Naive B cell (primary cell): ENCODE data around the gene SDC4. TPM values are rescaled to one million over a fixed set of nuclear protein-coding genes. Genes with fewer than 3 reads are reported as not detected.

Experiments used
- ATAC-seq, 2 donors: fragments of 150-1000 bp; cut with Tn5 transposase; 2 replicates each; pipeline ENCODE4 v1.10.0; 2021; ENCODE audit warnings: low read depth in 2 of 2, mild to moderate bottlenecking in 2 of 2, moderate library complexity in 2 of 2
- DNase-seq: peaks from one replicate; pipeline ENCODE4 v3.0.0; 2022
- H3K27ac Mint-ChIP-seq, 6 donors: one replicate each; pipeline ENCODE4 v1.8.0; 2020 to 2022; ENCODE audit warnings: mild to moderate bottlenecking in 6 of 6, mixed read lengths in 6 of 6, moderate library complexity in 5 of 6, inconsistent platforms in 2 of 6
- H3K27me3 Mint-ChIP-seq, 3 donors: one replicate each; pipeline ENCODE4 v1.8.0; 2021 to 2022; ENCODE audit warnings: mixed read lengths in 3 of 3, mild to moderate bottlenecking in 1 of 3
- H3K36me3 Mint-ChIP-seq, 2 donors: one replicate each; pipeline ENCODE4 v1.8.0; 2020 to 2022; ENCODE audit warnings: mixed read lengths in 2 of 2, inconsistent platforms in 1 of 2, mild to moderate bottlenecking in 1 of 2
- H3K4me1 Mint-ChIP-seq, 3 donors: one replicate each; pipeline ENCODE4 v1.8.0; 2020 to 2022; ENCODE audit warnings: mixed read lengths in 3 of 3, inconsistent platforms in 1 of 3, mild to moderate bottlenecking in 1 of 3, moderate library complexity in 1 of 3
- H3K4me3 Mint-ChIP-seq, 8 donors: one replicate each; pipeline ENCODE4 v1.8.0; 2020 to 2022; ENCODE audit warnings: mild to moderate bottlenecking in 8 of 8, mixed read lengths in 8 of 8, moderate library complexity in 8 of 8, inconsistent platforms in 2 of 8
- H3K9me3 Mint-ChIP-seq, 7 donors: one replicate each; pipeline ENCODE4 v1.8.0; 2020 to 2022; ENCODE audit warnings: mixed read lengths in 7 of 7, mild to moderate bottlenecking in 5 of 7, inconsistent platforms in 2 of 7, moderate library complexity in 1 of 7
- polyA plus RNA-seq, 6 donors: library from polyadenylated mRNA; unstranded; fragments of 300-500 nt; fragmentation: Illumina TruSeq; gene quantifications; one replicate each; pipeline ENCODE4 v1.2.3, GENCODE V29; 2021; ENCODE audit warnings: low read depth in 6 of 6

Gene SDC4
- polyA plus RNA-seq, 6 donors from 2014 or later: not detected

- Mint-ChIP-seq H3K27me3 (peaks cover 32 to 56% (median 56%) of the 10 kb centered on the region in 3 donors), H3K9me3 (peaks cover 0 to 5% (median 3%) of the 10 kb centered on the region in 7 donors), H3K36me3 (no peaks in the 10 kb centered on the region), H3K4me1 (peaks cover 31 to 58% (median 54%) of the 10 kb centered on the region in 3 donors), H3K27ac (peak overlapping the region in 1 of 6 donors; percentile 51), H3K4me3 (peak overlapping the region in 2 of 8 donors; percentile 8 to 32)
- DNase-seq (no peak), ATAC-seq (no peak)
Observed at GRCh38 chr20:45316150-45317080, 31.8 kb downstream of the SDC4 start.

GRCh38 chr20:45315672-45316071 is 32.6 kb downstream of the SDC4 start:
- no peak for ATAC-seq
- H3K36me3 Mint-ChIP-seq: no peaks in the 10 kb centered on the region
- no peaks in the 10 kb centered on the region for H3K9me3 Mint-ChIP-seq
- H3K27ac Mint-ChIP-seq: no peak overlapping the region
- peak overlapping the region in 2 of 8 donors; percentile 6 to 28 for H3K4me3 Mint-ChIP-seq
- peaks cover 29 to 58% (median 52%) of the 10 kb centered on the region in 3 donors for H3K4me1 Mint-ChIP-seq
- DNase-seq: no peak
- peaks cover 40 to 64% (median 63%) of the 10 kb centered on the region in 3 donors for H3K27me3 Mint-ChIP-seq

- DNase-seq: no peak
- H3K27me3 Mint-ChIP-seq: peaks cover 46 to 81% (median 80%) of the 10 kb centered on the region in 3 donors
- ATAC-seq: no peak
- no peaks in the 10 kb centered on the region for H3K36me3 Mint-ChIP-seq
- no peak overlapping the region for H3K4me3 Mint-ChIP-seq
- H3K9me3 Mint-ChIP-seq: no peaks in the 10 kb centered on the region
- no peak overlapping the region for H3K27ac Mint-ChIP-seq
- peaks cover 22 to 46% (median 43%) of the 10 kb centered on the region in 3 donors for H3K4me1 Mint-ChIP-seq
Observed at GRCh38 chr20:45313943-45314342, 34.3 kb downstream of the SDC4 start.

DNA sequence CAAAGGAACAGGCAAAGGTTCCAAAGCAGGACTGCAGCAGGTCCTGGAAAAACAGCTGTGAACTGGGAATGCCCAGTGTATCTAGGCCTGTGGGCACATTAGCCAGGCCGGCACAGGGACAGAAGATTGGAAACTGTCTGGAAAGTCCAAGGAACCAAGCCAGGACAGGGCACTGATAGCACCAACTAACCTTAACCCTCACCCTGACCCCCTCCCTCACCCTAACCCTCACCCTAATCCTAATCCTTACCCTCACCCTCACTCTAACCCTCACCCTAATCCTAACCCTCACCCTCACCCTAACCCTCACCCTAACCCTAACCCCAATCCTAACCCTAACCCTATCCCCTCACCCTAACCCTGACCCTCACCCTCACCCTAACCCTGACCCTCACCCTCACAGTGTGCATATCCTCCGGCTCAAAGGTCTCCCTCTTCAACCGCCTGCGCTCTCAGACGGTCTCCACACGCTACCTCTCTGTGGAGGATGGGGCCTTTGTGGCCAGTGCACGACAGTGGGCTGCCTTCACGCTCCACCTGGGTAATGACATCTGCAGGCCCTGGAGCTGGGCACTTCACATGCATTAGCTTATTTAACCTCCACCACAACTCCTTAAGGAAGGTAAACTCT is 35.0 kb downstream of the SDC4 start:
- Mint-ChIP-seq H3K27ac (no peak overlapping the region), H3K27me3 (peaks cover 46 to 89% (median 84%) of the 10 kb centered on the region in 3 donors), H3K36me3 (no peaks in the 10 kb centered on the region), H3K9me3 (no peaks in the 10 kb centered on the region), H3K4me3 (no peak overlapping the region), H3K4me1 (peaks cover 16 to 38% (median 35%) of the 10 kb centered on the region in 3 donors)
- ATAC-seq (no peak), DNase-seq (no peak)

DNA sequence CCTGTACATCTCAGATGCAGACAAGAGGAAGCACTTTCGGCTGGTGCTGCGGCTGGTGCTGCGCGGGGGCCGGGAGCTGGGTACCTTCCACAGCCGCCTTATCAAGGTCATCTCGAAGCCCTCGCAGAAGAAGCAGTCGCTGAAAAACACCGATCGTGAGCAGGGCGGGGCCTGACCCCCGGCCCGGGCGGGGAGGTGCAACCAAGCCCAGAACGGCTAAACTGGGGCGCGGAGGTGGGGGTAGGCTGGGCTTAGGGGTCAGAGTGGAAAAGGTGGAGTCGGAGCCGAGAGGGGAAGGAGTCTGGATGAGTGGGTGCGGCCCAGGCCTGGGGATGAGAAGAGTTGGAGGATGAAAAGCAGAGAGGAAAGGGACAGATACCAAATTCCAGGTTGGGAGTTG is 36.0 kb downstream of the SDC4 start:
- ATAC-seq: no peak
- H3K36me3 Mint-ChIP-seq: no peaks in the 10 kb centered on the region
- peaks cover 18 to 29% (median 27%) of the 10 kb centered on the region in 3 donors for H3K4me1 Mint-ChIP-seq
- H3K9me3 Mint-ChIP-seq: no peaks in the 10 kb centered on the region
- peaks cover 45 to 96% (median 89%) of the 10 kb centered on the region in 3 donors for H3K27me3 Mint-ChIP-seq
- peak overlapping the region in 1 of 6 donors; percentile 89 for H3K27ac Mint-ChIP-seq
- no peak overlapping the region for H3K4me3 Mint-ChIP-seq
- no peak for DNase-seq

- H3K9me3 Mint-ChIP-seq: no peaks in the 10 kb centered on the region
- no peak overlapping the region for H3K27ac Mint-ChIP-seq
- DNase-seq (peak; percentile 58), ATAC-seq (peak; percentile 82 to 86)
- no peaks in the 10 kb centered on the region for H3K36me3 Mint-ChIP-seq
- H3K4me3 Mint-ChIP-seq: peak overlapping the region in 1 of 8 donors; percentile 16
- peaks cover 14 to 28% (median 24%) of the 10 kb centered on the region in 3 donors for H3K4me1 Mint-ChIP-seq
- H3K27me3 Mint-ChIP-seq: peaks cover 40 to 94% (median 89%) of the 10 kb centered on the region in 3 donors
Observed at GRCh38 chr20:45311589-45312211, 36.5 kb downstream of the SDC4 start.

- Mint-ChIP-seq H3K27me3 (peaks cover 44 to 84% (median 84%) of the 10 kb centered on the region in 3 donors), H3K36me3 (no peaks in the 10 kb centered on the region), H3K27ac (no peak overlapping the region), H3K4me3 (no peak overlapping the region), H3K4me1 (peaks cover 11 to 18% (median 14%) of the 10 kb centered on the region in 3 donors), H3K9me3 (no peaks in the 10 kb centered on the region)
- DNase-seq (no peak), ATAC-seq (no peak)
Observed at GRCh38 chr20:45309075-45309474, 39.1 kb downstream of the SDC4 start.

DNA sequence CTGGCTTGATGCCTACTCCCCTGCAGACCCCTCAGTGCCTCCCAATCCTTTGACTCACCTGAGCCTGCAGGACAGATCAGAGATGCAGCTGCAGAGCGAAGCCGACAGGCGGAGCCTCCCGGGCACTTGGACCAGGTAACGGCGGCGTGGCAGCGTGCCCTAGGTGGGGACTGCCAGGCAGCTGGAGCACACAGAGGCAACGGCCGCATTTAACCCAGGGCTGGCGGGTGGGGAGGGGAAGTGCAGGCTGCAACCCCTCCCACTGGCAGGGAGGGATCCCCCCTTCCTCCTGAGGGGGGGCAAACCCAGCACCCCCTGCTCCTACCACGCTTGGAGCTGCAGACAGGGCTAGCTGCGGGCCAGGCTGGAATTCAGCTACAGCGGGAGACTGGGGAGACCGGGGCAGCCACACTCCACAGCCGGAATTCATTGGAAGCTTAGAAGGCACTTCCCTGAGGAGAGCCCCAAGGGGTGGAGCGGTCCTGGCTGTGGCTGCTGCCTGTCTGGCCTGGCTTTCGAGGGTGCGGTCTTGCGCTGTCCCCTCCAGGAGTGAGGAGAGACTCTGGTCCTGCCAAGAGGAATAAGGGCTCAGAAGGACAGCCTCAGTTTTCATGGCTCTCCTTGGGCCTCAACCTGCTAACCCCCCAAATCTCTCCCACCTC is 40.0 kb downstream of the SDC4 start, which contains the start of gene MATN4:
Gene MATN4, minus strand, starts transcription at position 183 of the 662 bp plus-strand sequence. CDS start 2,717 bp downstream, outside the sequence.
- Mint-ChIP-seq H3K36me3 (no peaks in the 10 kb centered on the region), H3K4me3 (no peak within 1 kb of the TSS), H3K9me3 (peaks cover 0 to 2% (median 0%) of the 10 kb centered on the region in 7 donors), H3K27me3 (peaks cover 44 to 84% (median 84%) of the 10 kb centered on the region in 3 donors), H3K4me1 (peaks cover 11 to 18% (median 14%) of the 10 kb centered on the region in 3 donors), H3K27ac (peak within 1 kb of the TSS in 1 of 6 donors; percentile 52)
- no peak for DNase-seq
- no peak for ATAC-seq

- Mint-ChIP-seq H3K36me3 (no peaks in the 10 kb centered on the region), H3K27ac (no peak overlapping the region), H3K9me3 (peaks cover 0 to 2% (median 0%) of the 10 kb centered on the region in 7 donors), H3K4me3 (no peak overlapping the region), H3K27me3 (peaks cover 49 to 87% (median 87%) of the 10 kb centered on the region in 3 donors), H3K4me1 (peaks cover 11 to 18% (median 14%) of the 10 kb centered on the region in 3 donors)
- ATAC-seq: no peak
- DNase-seq: no peak
Observed at GRCh38 chr20:45307076-45307640, 41.1 kb downstream of the SDC4 start.

GRCh38 chr20:45306431-45306982 is 41.7 kb downstream of the SDC4 start, which contains the start of gene RBPJL:
RBPJL (plus strand) TSS chr20:45306840; CDS start chr20:45306923, 83 bp downstream.
- Mint-ChIP-seq H3K4me3 (no peak within 1 kb of the TSS), H3K27ac (no peak within 1 kb of the TSS), H3K36me3 (no peaks in the 10 kb centered on the region), H3K4me1 (peaks cover 7 to 15% (median 11%) of the 10 kb centered on the region in 3 donors), H3K9me3 (peaks cover 0 to 2% (median 0%) of the 10 kb centered on the region in 7 donors), H3K27me3 (peaks cover 51 to 87% (median 87%) of the 10 kb centered on the region in 3 donors)
- DNase-seq (peak; percentile 44), ATAC-seq (peak; percentile 53 to 54)

- no peaks in the 10 kb centered on the region for H3K36me3 Mint-ChIP-seq
Observed at GRCh38 chr20:45305262-45305661, 43.0 kb downstream of the SDC4 start.

DNA sequence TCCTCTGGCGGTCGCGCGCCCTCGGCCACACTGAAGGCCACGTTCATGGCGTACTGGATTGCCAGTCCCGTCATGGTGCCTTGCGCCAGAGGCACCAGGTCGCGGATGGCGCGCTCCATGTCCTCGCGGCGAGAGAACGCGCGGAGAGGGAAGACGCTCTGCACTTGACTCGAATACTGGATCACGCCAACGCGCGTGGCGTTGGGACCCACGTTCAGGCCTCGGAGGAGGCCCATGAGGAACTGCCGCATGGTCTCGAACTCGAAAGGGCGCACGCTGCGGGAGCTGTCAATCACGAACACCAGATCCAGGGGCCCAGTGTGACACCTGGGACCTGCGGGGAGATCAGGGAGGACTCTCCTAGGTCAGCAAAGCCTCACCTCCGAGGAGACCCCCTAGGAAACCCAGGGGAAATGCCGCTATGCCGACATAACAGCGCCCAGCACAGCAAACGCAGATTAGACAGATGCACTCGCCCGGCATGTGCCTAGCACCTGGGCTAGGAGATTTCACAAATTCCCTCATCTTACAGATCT is 43.7 kb downstream of the SDC4 start:
- Mint-ChIP-seq H3K9me3 (peaks cover 0 to 2% (median 0%) of the 10 kb centered on the region in 7 donors), H3K36me3 (no peaks in the 10 kb centered on the region), H3K4me3 (no peak overlapping the region), H3K27ac (no peak overlapping the region), H3K27me3 (peaks cover 39 to 82% (median 80%) of the 10 kb centered on the region in 3 donors), H3K4me1 (peaks cover 0 to 6% (median 5%) of the 10 kb centered on the region in 3 donors)
- DNase-seq (no peak), ATAC-seq (no peak)

More at GRCh38 chr20:45305262-45305661, 43.0 kb downstream of the SDC4 start:
- no peak overlapping the region for H3K4me3 Mint-ChIP-seq
- H3K9me3 Mint-ChIP-seq: peaks cover 0 to 2% (median 0%) of the 10 kb centered on the region in 7 donors
- ATAC-seq (no peak), DNase-seq (no peak)
- peaks cover 0 to 6% (median 5%) of the 10 kb centered on the region in 3 donors for H3K4me1 Mint-ChIP-seq
- H3K27ac Mint-ChIP-seq: no peak overlapping the region
- peaks cover 41 to 82% (median 80%) of the 10 kb centered on the region in 3 donors for H3K27me3 Mint-ChIP-seq
